ENCODE results near the gene SNAPC4.
"Not testable (repeated sequence)": the region's sequence is repeated elsewhere in the genome, so short reads cannot be mapped to it uniquely, and the experiment has no call there.

The SNAPC4 gene

GRCh38 chr9:136432591-136432990, 32.6 kb upstream of the SNAPC4 start:
- H3K27me3 ChIP-seq (ENCODE audit: control insufficient read depth in 1 of 2, insufficient read depth in 2 of 2, low read length in 2 of 2), result no peaks in the 10 kb centered on the region
- H3K9ac ChIP-seq (ENCODE audit: low read depth in 1 of 2, low read length in 2 of 2), result no peak overlapping the region
- no peak overlapping the region for H3K4me3 ChIP-seq (ENCODE audit: low read depth in 1 of 2, low read length in 2 of 2)
- H3K27ac ChIP-seq (ENCODE audit: low read depth, low read length), result no peak overlapping the region
- peaks cover 6 to 9% of the 10 kb centered on the region in 2 donors for H3K4me1 ChIP-seq (ENCODE audit: control insufficient read depth in 1 of 2, insufficient read depth in 2 of 2, low read length in 2 of 2)
- H3K9me3 ChIP-seq (ENCODE audit: control insufficient read depth in 1 of 2, low read length in 2 of 2), result no peaks in the 10 kb centered on the region
- H3K36me3 ChIP-seq (ENCODE audit: control insufficient read depth in 1 of 2, insufficient read depth in 2 of 2, low read length in 2 of 2), result peaks cover 5 to 43% of the 10 kb centered on the region in 2 donors

GRCh38 chr9:136431782-136432350, 31.9 kb upstream of the SNAPC4 start:
- H3K36me3 ChIP-seq (ENCODE audit: control insufficient read depth in 1 of 2, insufficient read depth in 2 of 2, low read length in 2 of 2), result peaks cover 6 to 43% of the 10 kb centered on the region in 2 donors
- no peaks in the 10 kb centered on the region for H3K27me3 ChIP-seq (ENCODE audit: control insufficient read depth in 1 of 2, insufficient read depth in 2 of 2, low read length in 2 of 2)
- no peak overlapping the region for H3K9ac ChIP-seq (ENCODE audit: low read depth in 1 of 2, low read length in 2 of 2)
- peaks cover 0 to 2% of the 10 kb centered on the region in 2 donors for H3K4me1 ChIP-seq (ENCODE audit: control insufficient read depth in 1 of 2, insufficient read depth in 2 of 2, low read length in 2 of 2)
- H3K9me3 ChIP-seq (ENCODE audit: control insufficient read depth in 1 of 2, low read length in 2 of 2), result no peaks in the 10 kb centered on the region
- H3K27ac ChIP-seq (ENCODE audit: low read depth, low read length), result no peak overlapping the region
- H3K4me3 ChIP-seq (ENCODE audit: low read depth in 1 of 2, low read length in 2 of 2), result no peak overlapping the region

- Histone ChIP-seq H3K4me1 (ENCODE audit: control insufficient read depth in 1 of 2, insufficient read depth in 2 of 2, low read length in 2 of 2) (no peaks in the 10 kb centered on the region), H3K4me3 (ENCODE audit: low read depth in 1 of 2, low read length in 2 of 2) (no peak overlapping the region), H3K27me3 (ENCODE audit: control insufficient read depth in 1 of 2, insufficient read depth in 2 of 2, low read length in 2 of 2) (no peaks in the 10 kb centered on the region), H3K9me3 (ENCODE audit: control insufficient read depth in 1 of 2, low read length in 2 of 2) (no peaks in the 10 kb centered on the region), H3K27ac (ENCODE audit: low read depth, low read length) (no peak overlapping the region), H3K9ac (ENCODE audit: low read depth in 1 of 2, low read length in 2 of 2) (no peak overlapping the region), H3K36me3 (ENCODE audit: control insufficient read depth in 1 of 2, insufficient read depth in 2 of 2, low read length in 2 of 2) (peaks cover 8 to 39% of the 10 kb centered on the region in 2 donors)
These were observed 30.7 kb upstream of the SNAPC4 start for GRCh38 chr9:136430588-136431234.

GRCh38 chr9:136429683-136430491, 29.9 kb upstream of the SNAPC4 start:
- Histone ChIP-seq H3K27me3 (ENCODE audit: control insufficient read depth in 1 of 2, insufficient read depth in 2 of 2, low read length in 2 of 2) (no peaks in the 10 kb centered on the region), H3K9ac (ENCODE audit: low read depth in 1 of 2, low read length in 2 of 2) (no peak overlapping the region), H3K27ac (ENCODE audit: low read depth, low read length) (no peak overlapping the region), H3K4me1 (ENCODE audit: control insufficient read depth in 1 of 2, insufficient read depth in 2 of 2, low read length in 2 of 2) (no peaks in the 10 kb centered on the region), H3K4me3 (ENCODE audit: low read depth in 1 of 2, low read length in 2 of 2) (no peak overlapping the region), H3K36me3 (ENCODE audit: control insufficient read depth in 1 of 2, insufficient read depth in 2 of 2, low read length in 2 of 2) (peaks cover 8 to 36% of the 10 kb centered on the region in 2 donors), H3K9me3 (ENCODE audit: control insufficient read depth in 1 of 2, low read length in 2 of 2) (no peaks in the 10 kb centered on the region)

- Histone ChIP-seq H3K27ac (ENCODE audit: low read depth, low read length) (no peak overlapping the region), H3K36me3 (ENCODE audit: control insufficient read depth in 1 of 2, insufficient read depth in 2 of 2, low read length in 2 of 2) (peaks cover 8 to 42% of the 10 kb centered on the region in 2 donors), H3K27me3 (ENCODE audit: control insufficient read depth in 1 of 2, insufficient read depth in 2 of 2, low read length in 2 of 2) (no peaks in the 10 kb centered on the region), H3K9me3 (ENCODE audit: control insufficient read depth in 1 of 2, low read length in 2 of 2) (no peaks in the 10 kb centered on the region), H3K4me1 (ENCODE audit: control insufficient read depth in 1 of 2, insufficient read depth in 2 of 2, low read length in 2 of 2) (no peaks in the 10 kb centered on the region), H3K9ac (ENCODE audit: low read depth in 1 of 2, low read length in 2 of 2) (no peak overlapping the region), H3K4me3 (ENCODE audit: low read depth in 1 of 2, low read length in 2 of 2) (no peak overlapping the region)
These were observed 29.2 kb upstream of the SNAPC4 start for GRCh38 chr9:136429075-136429628.

GRCh38 chr9:136426787-136427186, 26.8 kb upstream of the SNAPC4 start:
- Histone ChIP-seq H3K4me3 (ENCODE audit: low read depth in 1 of 2, low read length in 2 of 2) (no peak overlapping the region), H3K9me3 (ENCODE audit: control insufficient read depth in 1 of 2, low read length in 2 of 2) (no peaks in the 10 kb centered on the region), H3K9ac (ENCODE audit: low read depth in 1 of 2, low read length in 2 of 2) (no peak overlapping the region), H3K36me3 (ENCODE audit: control insufficient read depth in 1 of 2, insufficient read depth in 2 of 2, low read length in 2 of 2) (peaks cover 29 to 52% of the 10 kb centered on the region in 2 donors), H3K27ac (ENCODE audit: low read depth, low read length) (no peak overlapping the region), H3K4me1 (ENCODE audit: control insufficient read depth in 1 of 2, insufficient read depth in 2 of 2, low read length in 2 of 2) (no peaks in the 10 kb centered on the region), H3K27me3 (ENCODE audit: control insufficient read depth in 1 of 2, insufficient read depth in 2 of 2, low read length in 2 of 2) (no peaks in the 10 kb centered on the region)

GRCh38 chr9:136425367-136425766, 25.4 kb upstream of the SNAPC4 start:
- peaks cover 27 to 56% of the 10 kb centered on the region in 2 donors for H3K36me3 ChIP-seq (ENCODE audit: control insufficient read depth in 1 of 2, insufficient read depth in 2 of 2, low read length in 2 of 2)

GRCh38 chr9:136424750-136425362, 24.9 kb upstream of the SNAPC4 start:
- no peaks in the 10 kb centered on the region for H3K27me3 ChIP-seq (ENCODE audit: control insufficient read depth in 1 of 2, insufficient read depth in 2 of 2, low read length in 2 of 2)
- H3K9ac ChIP-seq (ENCODE audit: low read depth in 1 of 2, low read length in 2 of 2), result no peak overlapping the region
- no peak overlapping the region for H3K4me3 ChIP-seq (ENCODE audit: low read depth in 1 of 2, low read length in 2 of 2)
- H3K36me3 ChIP-seq (ENCODE audit: control insufficient read depth in 1 of 2, insufficient read depth in 2 of 2, low read length in 2 of 2), result peaks cover 25 to 55% of the 10 kb centered on the region in 2 donors
- H3K4me1 ChIP-seq (ENCODE audit: control insufficient read depth in 1 of 2, insufficient read depth in 2 of 2, low read length in 2 of 2), result no peaks in the 10 kb centered on the region
- H3K9me3 ChIP-seq (ENCODE audit: control insufficient read depth in 1 of 2, low read length in 2 of 2), result no peaks in the 10 kb centered on the region
- no peak overlapping the region for H3K27ac ChIP-seq (ENCODE audit: low read depth, low read length)

More at GRCh38 chr9:136425367-136425766, 25.4 kb upstream of the SNAPC4 start:
- not testable (repeated sequence) for H3K9me3 ChIP-seq (ENCODE audit: control insufficient read depth in 1 of 2, low read length in 2 of 2); H3K9ac ChIP-seq (ENCODE audit: low read depth in 1 of 2, low read length in 2 of 2); H3K4me3 ChIP-seq (ENCODE audit: low read depth in 1 of 2, low read length in 2 of 2); H3K27ac ChIP-seq (ENCODE audit: low read depth, low read length); H3K4me1 ChIP-seq (ENCODE audit: control insufficient read depth in 1 of 2, insufficient read depth in 2 of 2, low read length in 2 of 2); H3K27me3 ChIP-seq (ENCODE audit: control insufficient read depth in 1 of 2, insufficient read depth in 2 of 2, low read length in 2 of 2)

- Histone ChIP-seq H3K9me3 (ENCODE audit: control insufficient read depth in 1 of 2, low read length in 2 of 2) (no peaks in the 10 kb centered on the region), H3K4me1 (ENCODE audit: control insufficient read depth in 1 of 2, insufficient read depth in 2 of 2, low read length in 2 of 2) (no peaks in the 10 kb centered on the region), H3K36me3 (ENCODE audit: control insufficient read depth in 1 of 2, insufficient read depth in 2 of 2, low read length in 2 of 2) (peaks cover 34 to 55% of the 10 kb centered on the region in 2 donors)
These were observed 23.6 kb upstream of the SNAPC4 start for GRCh38 chr9:136423432-136424146.

More at GRCh38 chr9:136423432-136424146, 23.6 kb upstream of the SNAPC4 start:
- H3K27me3 ChIP-seq (ENCODE audit: control insufficient read depth in 1 of 2, insufficient read depth in 2 of 2, low read length in 2 of 2), result no peaks in the 10 kb centered on the region
- no peak overlapping the region for H3K27ac ChIP-seq (ENCODE audit: low read depth, low read length)
- no peak overlapping the region for H3K4me3 ChIP-seq (ENCODE audit: low read depth in 1 of 2, low read length in 2 of 2)
- H3K9ac ChIP-seq (ENCODE audit: low read depth in 1 of 2, low read length in 2 of 2), result no peak overlapping the region
